Neuronal stem cell (in vitro differentiated cells): Measurements from ENCODE around the gene KLK4.

Source experiments
- DNase-seq: peaks from one replicate; pipeline ENCODE4 v3.0.0-alpha.2; 2013; ENCODE audit warnings: low spot score
- H2AFZ ChIP-seq: one replicate; pipeline ENCODE4 v1.6.1; 2013; ENCODE audit warnings: mild to moderate bottlenecking, low read length, inconsistent platforms
- H2AK5ac ChIP-seq: 2 replicates; pipeline ENCODE4 v1.6.1; 2013; ENCODE audit warnings: low read depth, mild to moderate bottlenecking, inconsistent platforms, low read length, moderate library complexity, mixed read lengths
- H2BK120ac ChIP-seq: 2 replicates; pipeline ENCODE4 v1.6.1; 2013; ENCODE audit warnings: low read depth, mild to moderate bottlenecking, inconsistent platforms, low read length, moderate library complexity, mixed read lengths
- H2BK12ac ChIP-seq: one replicate; pipeline ENCODE4 v1.6.1; 2013; ENCODE audit warnings: low read length, inconsistent platforms
- H2BK15ac ChIP-seq: 2 replicates; pipeline ENCODE4 v1.6.1; 2013; ENCODE audit warnings: mild to moderate bottlenecking, low read length, inconsistent platforms, mixed read lengths
- H2BK5ac ChIP-seq: one replicate; pipeline ENCODE4 v1.6.1; 2013; ENCODE audit warnings: inconsistent platforms, mild to moderate bottlenecking, low read length, moderate library complexity
- H3K14ac ChIP-seq: one replicate; pipeline ENCODE4 v1.6.1; 2013; ENCODE audit warnings: low read length, inconsistent platforms
- H3K18ac ChIP-seq: 2 replicates; pipeline ENCODE4 v1.6.1; 2013; ENCODE audit warnings: low read length, inconsistent platforms
- H3K23ac ChIP-seq: 2 replicates; pipeline ENCODE4 v1.6.1; 2013; ENCODE audit warnings: low read depth, mild to moderate bottlenecking, mixed read lengths, low read length, inconsistent platforms; ENCODE audit not compliant: poor library complexity
- H3K27ac ChIP-seq: replicated peaks from 3 replicates; pipeline ENCODE4 v1.5.1; 2013; ENCODE audit warnings: low read length, inconsistent platforms
- H3K27me3 ChIP-seq, 3 experiments: 2 replicates each; pipeline ENCODE4 v1.6.1; 2013; ENCODE audit warnings: low read length in 3 of 3, mild to moderate bottlenecking in 2 of 3, inconsistent platforms in 1 of 3, low read depth in 1 of 3, mixed read lengths in 1 of 3, moderate library complexity in 1 of 3; ENCODE audit not compliant: control insufficient read depth in 3 of 3, insufficient read depth in 3 of 3
- H3K36me3 ChIP-seq, 2 donors: replicated peaks in 1 of 2; 2 replicates each; pipeline ENCODE4 v1.6.1; 2013; ENCODE audit warnings: low read length in 2 of 2; ENCODE audit not compliant: control insufficient read depth in 2 of 2, insufficient read depth in 2 of 2
- H3K4ac ChIP-seq: 2 replicates; pipeline ENCODE4 v1.6.1; 2013; ENCODE audit warnings: inconsistent platforms, mild to moderate bottlenecking, low read length, moderate library complexity
- H3K4me1 ChIP-seq, 2 donors: 1 replicate in 1 of 2; 2 replicates in 1 of 2; pipeline ENCODE4 v1.6.1; 2013; ENCODE audit warnings: low read length in 2 of 2, low read depth in 1 of 2; ENCODE audit not compliant: control insufficient read depth in 2 of 2, insufficient read depth in 1 of 2
- H3K4me2 ChIP-seq: one replicate; pipeline ENCODE4 v1.6.1; 2013; ENCODE audit warnings: mild to moderate bottlenecking, low read length, inconsistent platforms; ENCODE audit not compliant: insufficient read depth, poor library complexity, severe bottlenecking
- H3K4me3 ChIP-seq, 2 donors: 2 replicates each; pipeline ENCODE4 v1.5.1; 2013; ENCODE audit warnings: low read length in 2 of 2, mild to moderate bottlenecking in 2 of 2, inconsistent platforms in 1 of 2, moderate library complexity in 1 of 2
- H3K79me1 ChIP-seq: one replicate; pipeline ENCODE4 v1.6.1; 2013; ENCODE audit warnings: low read depth, mild to moderate bottlenecking, inconsistent platforms, low read length, moderate library complexity
- H3K9ac ChIP-seq: one replicate; pipeline ENCODE4 v1.6.1; 2013; ENCODE audit warnings: mild to moderate bottlenecking, low read depth, low read length, inconsistent platforms; ENCODE audit not compliant: poor library complexity
- H3K9me3 ChIP-seq, 2 donors: replicated peaks in 1 of 2; 2 replicates each; pipeline versions ENCODE3 to v1.6.1; 2013; ENCODE audit warnings: low read length in 2 of 2, mild to moderate bottlenecking in 2 of 2, inconsistent platforms in 1 of 2, low read depth in 1 of 2, mixed read lengths in 1 of 2, moderate library complexity in 1 of 2; ENCODE audit not compliant: control insufficient read depth in 2 of 2, insufficient read depth in 1 of 2
- H4K8ac ChIP-seq: one replicate; pipeline ENCODE4 v1.6.1; 2013; ENCODE audit warnings: low read depth, mild to moderate bottlenecking, inconsistent platforms, low read length, moderate library complexity
- H4K91ac ChIP-seq: one replicate; pipeline ENCODE4 v1.6.1; 2013; ENCODE audit warnings: low read length, low read depth, mild to moderate bottlenecking, inconsistent platforms; ENCODE audit not compliant: poor library complexity
- WGBS, 2 donors: extraction: QIAGEN DNeasy Blood & Tissue Kit; methylation state at CpG; one replicate each; pipeline ENCODE4 v1.1.7; 2013; ENCODE audit warnings: missing lambda C conversion rate in 2 of 2, mixed read lengths in 1 of 2; ENCODE audit not compliant: insufficient read length in 2 of 2, insufficient replicate concordance in 1 of 2; ENCODE audit errors: extremely low coverage in 2 of 2; 5-methylcytosine and 5-hydroxymethylcytosine counted together

KLK4 gene

DNA sequence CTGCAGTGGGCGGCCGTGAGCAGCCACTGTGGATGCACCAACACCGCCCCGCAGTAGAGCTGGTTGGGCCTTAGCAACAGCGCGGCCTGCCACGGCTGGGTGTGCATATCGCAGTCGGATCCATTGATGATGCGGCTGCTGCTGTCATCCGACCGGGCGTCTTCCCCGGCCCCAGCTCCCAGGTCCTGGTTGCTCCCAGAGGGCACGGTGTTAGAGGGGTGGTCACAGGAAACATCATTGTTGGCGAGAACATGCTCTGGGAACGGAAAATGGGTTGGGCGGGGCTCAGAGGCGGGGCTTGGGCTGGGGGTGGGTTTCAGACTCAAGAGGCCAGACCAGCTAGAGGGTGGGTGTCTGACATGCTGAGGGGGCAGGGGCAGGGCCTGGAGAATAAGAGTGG is 38.7 kb upstream of the KLK4 start:
- no CpG with 5 or more reads among the region's 19 CpGs for WGBS, 2 donors
- Histone ChIP-seq H2AK5ac (no peak overlapping the region), H3K14ac (no peak overlapping the region), H4K91ac (no peak overlapping the region), H3K9me3 (no peaks in the 10 kb centered on the region), H3K4me3 (no peak overlapping the region), H3K4me1 (no peaks in the 10 kb centered on the region), H2BK120ac (no peak overlapping the region), H3K4me2 (no peak overlapping the region), H3K23ac (no peak overlapping the region), H2AFZ (no peak overlapping the region), H2BK15ac (no peak overlapping the region), H3K9ac (no peak overlapping the region), H3K4ac (peak overlapping the region; percentile 37), H2BK5ac (no peak overlapping the region), H3K27me3 (peaks cover 0 to 3% (median 0%) of the 10 kb centered on the region in 3 experiments), H3K79me1 (no peaks in the 10 kb centered on the region), H3K27ac (no peak overlapping the region), H4K8ac (no peak overlapping the region), H3K36me3 (no peaks in the 10 kb centered on the region), H3K18ac (no peak overlapping the region), H2BK12ac (peak overlapping the region; percentile 58)
- DNase-seq = no peak

DNA sequence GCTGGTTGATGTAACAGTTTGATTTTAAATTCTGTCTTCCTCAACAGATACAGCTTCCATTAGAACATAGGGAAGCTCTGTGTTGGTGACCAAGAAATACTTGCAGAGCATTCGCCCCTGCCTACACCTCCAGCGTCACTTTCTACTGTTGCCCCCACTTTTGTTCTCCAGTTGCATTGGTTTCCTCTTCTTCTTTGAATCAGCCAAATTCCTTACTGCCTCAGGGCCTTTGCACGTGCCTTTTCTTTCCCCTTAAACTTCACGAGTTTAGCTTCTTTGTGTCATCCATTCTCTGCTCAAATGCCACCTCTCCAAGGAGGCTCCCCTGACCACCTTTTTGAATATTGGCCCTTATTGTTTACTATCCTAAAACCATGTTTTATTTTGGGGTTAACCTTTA is 35.9 kb upstream of the KLK4 start:
- Histone ChIP-seq H3K9ac (no peak overlapping the region), H2AFZ (no peak overlapping the region), H3K27ac (no peak overlapping the region), H3K36me3 (no peaks in the 10 kb centered on the region), H4K8ac (no peak overlapping the region), H2AK5ac (no peak overlapping the region), H3K27me3 (peaks cover 0 to under 1% (median 0%) of the 10 kb centered on the region in 3 experiments), H2BK15ac (no peak overlapping the region), H3K23ac (no peak overlapping the region), H3K4me1 (no peaks in the 10 kb centered on the region), H2BK120ac (no peak overlapping the region), H4K91ac (no peak overlapping the region), H3K9me3 (no peaks in the 10 kb centered on the region), H3K18ac (no peak overlapping the region), H2BK5ac (no peak overlapping the region), H3K4me3 (no peak overlapping the region), H3K14ac (no peak overlapping the region), H3K4me2 (no peak overlapping the region), H2BK12ac (no peak overlapping the region), H3K79me1 (no peaks in the 10 kb centered on the region), H3K4ac (no peak overlapping the region)
- WGBS, 2 donors = no CpG with 5 or more reads among the region's 4 CpGs
- no peak for DNase-seq

GRCh38 chr19:50944795-50945194 is 33.6 kb upstream of the KLK4 start:
- H2BK12ac ChIP-seq = no peak overlapping the region
- H2AK5ac ChIP-seq = no peak overlapping the region
- no peak overlapping the region for H3K18ac ChIP-seq
- no peak overlapping the region for H3K9ac ChIP-seq
- no peak overlapping the region for H3K4me2 ChIP-seq
- H4K91ac ChIP-seq = no peak overlapping the region
- no peak overlapping the region for H3K14ac ChIP-seq
- no peak overlapping the region for H4K8ac ChIP-seq
- DNase-seq = no peak
- no peak overlapping the region for H3K27ac ChIP-seq
- no peak overlapping the region for H2BK120ac ChIP-seq
- no CpG with 5 or more reads among the region's 4 CpGs for WGBS, 2 donors
- no peaks in the 10 kb centered on the region for H3K4me1 ChIP-seq
- no peak overlapping the region for H2BK15ac ChIP-seq
- no peak overlapping the region for H2BK5ac ChIP-seq
- H3K27me3 ChIP-seq = no peaks in the 10 kb centered on the region
- H3K79me1 ChIP-seq = no peaks in the 10 kb centered on the region
- no peak overlapping the region for H3K4ac ChIP-seq
- no peaks in the 10 kb centered on the region for H3K36me3 ChIP-seq
- no peaks in the 10 kb centered on the region for H3K9me3 ChIP-seq
- H3K23ac ChIP-seq = no peak overlapping the region
- no peak overlapping the region for H2AFZ ChIP-seq
- H3K4me3 ChIP-seq = no peak overlapping the region

DNA sequence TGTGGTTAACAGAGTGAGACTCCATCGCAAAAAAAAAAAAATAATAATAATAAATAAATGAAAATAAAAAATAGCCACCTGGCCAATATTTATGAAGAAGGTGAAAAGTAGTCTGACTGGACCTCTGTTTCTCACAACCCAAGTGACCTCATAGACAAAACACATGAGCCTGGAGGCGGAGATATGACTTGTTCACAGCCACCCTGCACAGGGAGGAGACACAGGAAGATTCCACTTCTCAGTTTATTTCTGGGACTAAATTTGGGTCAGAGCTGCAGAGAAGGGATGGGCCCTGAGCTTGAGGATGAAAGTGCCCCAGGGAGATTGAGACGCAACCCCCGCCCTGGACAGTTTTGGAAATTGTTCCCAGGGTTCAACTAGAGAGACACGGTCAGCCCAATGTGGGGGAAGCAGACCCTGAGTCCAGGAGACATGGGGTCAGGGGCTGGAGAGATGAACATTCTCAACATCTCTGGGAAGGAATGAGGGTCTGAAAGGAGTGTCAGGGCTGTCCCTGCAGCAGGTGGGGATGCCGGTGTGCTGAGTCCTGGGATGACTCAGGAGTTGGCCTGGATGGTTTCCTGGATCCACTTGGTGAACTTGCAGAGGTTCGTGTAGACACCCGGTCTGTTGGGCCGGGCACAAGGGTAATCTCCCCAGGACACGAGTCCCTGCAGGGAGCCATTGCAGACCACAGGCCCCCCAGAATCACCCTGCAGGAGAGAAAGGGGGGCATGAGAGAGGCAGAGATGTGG is 32.1 kb upstream of the KLK4 start:
- Histone ChIP-seq H3K4me3 (peak overlapping the region in 1 of 2 donors; percentile 18), H3K79me1 (no peaks in the 10 kb centered on the region), H3K9ac (no peak overlapping the region), H2AFZ (no peak overlapping the region), H3K36me3 (no peaks in the 10 kb centered on the region), H3K9me3 (peaks cover 0 to 1% of the 10 kb centered on the region in 2 donors), H3K4ac (no peak overlapping the region), H3K4me1 (no peaks in the 10 kb centered on the region), H2BK5ac (no peak overlapping the region), H3K27ac (no peak overlapping the region), H2AK5ac (peak overlapping the region; percentile 19), H3K27me3 (no peaks in the 10 kb centered on the region), H4K8ac (no peak overlapping the region), H2BK15ac (no peak overlapping the region), H2BK12ac (no peak overlapping the region), H3K14ac (no peak overlapping the region), H4K91ac (no peak overlapping the region), H2BK120ac (no peak overlapping the region), H3K18ac (no peak overlapping the region), H3K4me2 (no peak overlapping the region), H3K23ac (no peak overlapping the region)
- WGBS, 2 donors = no CpG with 5 or more reads among the region's 10 CpGs
- no peak for DNase-seq
